ENCODE data around the gene GPR161.

DNA sequence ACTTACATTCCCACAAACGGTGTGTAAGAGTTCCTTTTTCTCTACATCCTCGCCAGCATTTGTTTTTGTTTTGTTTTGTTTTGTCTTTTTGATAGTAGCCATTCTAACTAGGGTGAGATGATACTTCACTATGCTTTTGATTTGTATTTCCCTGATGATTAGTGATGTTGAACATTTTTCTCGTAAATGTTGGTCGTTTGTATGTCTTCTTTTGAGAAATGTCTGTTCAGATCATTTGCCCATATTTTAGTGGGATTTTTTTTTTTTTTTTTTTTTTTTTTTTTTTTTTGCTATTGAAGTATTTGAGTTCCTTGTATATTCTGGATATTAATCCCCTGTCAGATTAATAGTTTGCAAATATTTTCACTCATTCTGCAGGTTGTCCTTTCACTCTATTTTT is 19.2 kb upstream of the GPR161 start:
- TF ChIP-seq, protein P1, sequence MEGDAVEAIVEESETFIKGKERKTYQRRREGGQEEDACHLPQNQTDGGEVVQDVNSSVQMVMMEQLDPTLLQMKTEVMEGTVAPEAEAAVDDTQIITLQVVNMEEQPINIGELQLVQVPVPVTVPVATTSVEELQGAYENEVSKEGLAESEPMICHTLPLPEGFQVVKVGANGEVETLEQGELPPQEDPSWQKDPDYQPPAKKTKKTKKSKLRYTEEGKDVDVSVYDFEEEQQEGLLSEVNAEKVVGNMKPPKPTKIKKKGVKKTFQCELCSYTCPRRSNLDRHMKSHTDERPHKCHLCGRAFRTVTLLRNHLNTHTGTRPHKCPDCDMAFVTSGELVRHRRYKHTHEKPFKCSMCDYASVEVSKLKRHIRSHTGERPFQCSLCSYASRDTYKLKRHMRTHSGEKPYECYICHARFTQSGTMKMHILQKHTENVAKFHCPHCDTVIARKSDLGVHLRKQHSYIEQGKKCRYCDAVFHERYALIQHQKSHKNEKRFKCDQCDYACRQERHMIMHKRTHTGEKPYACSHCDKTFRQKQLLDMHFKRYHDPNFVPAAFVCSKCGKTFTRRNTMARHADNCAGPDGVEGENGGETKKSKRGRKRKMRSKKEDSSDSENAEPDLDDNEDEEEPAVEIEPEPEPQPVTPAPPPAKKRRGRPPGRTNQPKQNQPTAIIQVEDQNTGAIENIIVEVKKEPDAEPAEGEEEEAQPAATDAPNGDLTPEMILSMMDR (IDR thresholded peaks at IDR 0.05): no peak
- no peak for TF ChIP-seq POLR2A (IDR thresholded peaks at IDR 0.05)
